Activated CD4-positive, alpha-beta T cell treated with anti-CD3 and anti-CD28 coated beads, Interleukin-2, amount 50 U/mL, for 48 hours (primary cell): ENCODE data around the gene RNF2.
"Not testable (repeated sequence)": the region's sequence is repeated elsewhere in the genome, so short reads cannot be mapped to it uniquely, and the experiment has no call there.

Source experiments
- DNase-seq, 2 experiments: peaks; one replicate each; pipeline ENCODE4 v3.0.0-alpha.2; 2020

The RNF2 gene

GRCh38 chr1:185044981-185045813 is at the start of gene RNF2:
RNF2 (plus strand) TSS chr1:185045558; CDS start chr1:185087554, 41,996 bp downstream.
- peak; percentile 73 to 78 for DNase-seq

- DNase-seq: not testable (repeated sequence)
Measured at GRCh38 chr1:184999974-185000373, 45.4 kb upstream of the RNF2 start.

GRCh38 chr1:185001312-185001880 is 44.0 kb upstream of the RNF2 start:
- not testable (repeated sequence) for DNase-seq

DNA sequence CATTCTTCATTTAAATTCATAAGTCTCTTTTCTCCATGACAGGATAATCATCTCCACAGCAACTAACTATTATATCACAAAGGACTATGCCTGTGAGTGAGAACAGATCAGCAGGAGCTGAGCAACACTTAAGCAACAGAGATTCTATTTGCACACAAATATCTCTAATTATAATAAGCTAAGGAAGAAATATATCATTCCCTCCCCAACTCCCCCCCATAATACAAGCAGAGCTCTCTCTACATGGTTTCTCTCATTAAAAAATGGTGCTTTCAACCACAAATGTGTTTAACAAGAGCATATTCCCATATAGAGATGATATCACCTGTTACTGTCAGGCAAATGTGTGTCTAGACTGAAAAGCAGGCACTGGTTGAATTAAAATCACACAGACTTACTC is 36.5 kb upstream of the RNF2 start:
- DNase-seq: no peak

GRCh38 chr1:185010361-185010760 is 35.0 kb upstream of the RNF2 start:
- no peak for DNase-seq

DNA sequence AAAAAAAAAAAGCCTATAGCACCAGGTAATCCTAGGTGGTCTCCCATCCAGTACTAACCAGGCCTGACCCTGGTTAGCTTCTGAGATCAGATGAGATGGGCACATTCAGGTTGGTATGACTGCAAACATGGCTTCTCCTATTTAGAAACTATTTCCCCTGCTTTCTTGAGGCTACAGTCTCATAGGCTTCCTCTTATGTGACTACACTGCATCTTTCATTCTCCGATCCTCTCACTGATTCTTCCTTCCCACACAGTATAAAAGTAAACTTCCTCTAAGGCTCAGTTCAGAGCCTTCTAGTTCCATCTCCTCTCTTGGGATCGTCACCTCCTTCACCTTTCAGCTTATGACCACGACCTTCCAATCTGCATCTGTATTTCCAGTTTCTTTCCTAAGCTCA is 30.4 kb upstream of the RNF2 start:
- no peak for DNase-seq

DNA sequence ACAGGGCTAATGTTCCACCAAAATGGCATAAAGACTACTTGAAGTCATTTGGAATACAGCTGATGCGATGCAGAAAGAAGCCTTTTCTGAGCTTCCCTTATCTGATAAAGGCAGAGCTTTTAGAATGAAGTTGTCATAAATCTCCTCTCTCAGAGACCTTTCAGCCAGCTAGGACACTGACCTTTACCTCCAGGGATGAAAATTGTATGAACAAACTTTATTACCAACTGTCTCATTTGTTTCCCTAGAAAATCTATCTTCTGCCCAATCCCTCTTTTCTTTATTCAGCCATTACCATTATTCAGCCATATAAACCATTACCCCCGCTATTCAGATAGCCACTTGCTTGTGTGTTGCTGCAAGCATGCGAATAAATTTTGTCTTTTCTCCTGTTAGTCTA is 29.7 kb upstream of the RNF2 start:
- no peak for DNase-seq

DNA sequence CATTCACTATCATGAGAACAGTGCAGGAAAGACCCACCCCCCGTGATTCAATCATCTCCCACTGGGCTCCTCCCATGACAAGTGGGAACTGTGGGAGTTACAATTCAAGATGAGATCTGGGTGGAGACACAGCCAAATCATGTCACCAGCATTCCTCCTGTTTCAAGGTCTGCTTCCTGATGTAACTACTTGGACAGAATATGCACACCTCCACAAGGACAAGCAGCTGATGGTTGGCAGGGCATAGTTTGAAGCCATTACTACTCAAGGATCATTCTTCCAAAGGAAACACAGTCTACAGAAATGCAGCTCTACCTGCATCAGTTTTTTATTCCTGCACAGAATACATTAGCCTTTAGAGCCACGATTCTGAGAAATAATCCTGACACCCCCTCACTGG is 28.5 kb upstream of the RNF2 start:
- DNase-seq: no peak

- no peak for DNase-seq
Measured at GRCh38 chr1:185017338-185017737, 28.0 kb upstream of the RNF2 start.

DNA sequence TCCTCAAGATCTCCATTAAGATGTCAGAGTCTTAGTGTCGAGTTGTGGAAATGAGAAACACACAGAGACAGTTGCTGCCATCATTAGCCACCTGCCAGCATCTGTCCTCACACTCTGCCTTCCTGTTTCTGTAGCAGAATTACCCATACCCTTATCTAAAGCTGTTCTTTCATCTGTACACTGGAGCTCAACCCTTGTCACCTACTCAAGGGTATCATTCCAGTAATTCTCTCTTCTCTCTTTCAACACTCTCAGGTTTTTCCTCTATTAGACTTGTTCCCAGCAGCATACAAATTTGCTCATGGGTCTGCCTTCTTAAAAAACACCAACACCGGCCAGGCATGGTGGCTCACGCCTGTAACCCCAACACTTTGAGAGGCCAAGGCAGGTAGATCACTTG is 27.4 kb upstream of the RNF2 start:
- DNase-seq: no peak

DNA sequence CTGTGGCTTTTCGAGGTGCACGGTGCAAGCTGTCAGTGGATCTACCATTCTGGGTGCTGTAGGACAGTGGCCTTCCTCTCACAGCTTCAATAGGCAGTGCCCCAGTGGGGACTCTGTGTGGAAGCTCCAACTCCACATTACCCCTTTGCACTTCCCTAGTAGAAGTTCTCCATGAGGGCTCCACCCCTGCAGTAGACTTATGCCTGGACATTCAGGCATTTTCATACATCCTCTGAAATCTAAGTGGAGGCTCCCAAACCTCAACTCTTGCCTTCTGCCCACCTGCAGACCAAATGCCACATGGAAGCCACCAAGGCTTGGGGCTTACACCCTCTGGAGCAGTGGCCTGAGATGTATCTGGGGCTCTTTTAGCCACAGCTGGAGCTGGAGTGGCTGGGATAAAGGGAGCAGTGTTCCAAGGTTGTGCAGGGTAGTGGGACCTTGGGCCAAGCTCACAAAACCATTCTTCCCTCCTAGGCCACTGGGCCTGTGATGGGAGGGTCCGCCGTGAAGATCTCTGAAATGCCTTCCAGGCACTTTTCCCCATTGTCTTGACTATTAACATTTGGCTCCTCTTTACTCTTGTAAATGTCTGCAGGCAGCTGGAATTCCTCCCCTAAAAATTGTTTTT is 18.0 kb upstream of the RNF2 start:
- DNase-seq: no peak

- no peak for DNase-seq
Measured at GRCh38 chr1:185033686-185034085, 11.7 kb upstream of the RNF2 start.

DNA sequence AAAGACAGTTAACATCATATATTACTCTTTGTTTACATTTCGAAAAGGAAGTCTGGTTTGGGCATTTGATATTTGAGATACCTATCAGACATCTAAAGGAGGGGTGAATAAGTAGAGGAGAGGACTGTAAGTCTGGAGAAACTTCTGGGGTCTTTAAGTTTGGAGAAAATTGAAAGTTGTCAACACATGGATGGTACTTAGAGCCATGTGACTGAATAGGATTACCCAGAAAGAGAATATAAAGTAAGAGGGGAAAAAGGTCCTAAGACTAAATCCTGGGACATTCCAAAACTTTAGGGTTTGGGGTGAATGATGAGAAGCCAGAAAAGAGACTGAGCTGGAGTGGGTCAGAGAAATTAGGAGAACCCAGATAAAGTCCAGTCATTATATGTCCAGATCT is 10.1 kb upstream of the RNF2 start:
- no peak for DNase-seq

DNA sequence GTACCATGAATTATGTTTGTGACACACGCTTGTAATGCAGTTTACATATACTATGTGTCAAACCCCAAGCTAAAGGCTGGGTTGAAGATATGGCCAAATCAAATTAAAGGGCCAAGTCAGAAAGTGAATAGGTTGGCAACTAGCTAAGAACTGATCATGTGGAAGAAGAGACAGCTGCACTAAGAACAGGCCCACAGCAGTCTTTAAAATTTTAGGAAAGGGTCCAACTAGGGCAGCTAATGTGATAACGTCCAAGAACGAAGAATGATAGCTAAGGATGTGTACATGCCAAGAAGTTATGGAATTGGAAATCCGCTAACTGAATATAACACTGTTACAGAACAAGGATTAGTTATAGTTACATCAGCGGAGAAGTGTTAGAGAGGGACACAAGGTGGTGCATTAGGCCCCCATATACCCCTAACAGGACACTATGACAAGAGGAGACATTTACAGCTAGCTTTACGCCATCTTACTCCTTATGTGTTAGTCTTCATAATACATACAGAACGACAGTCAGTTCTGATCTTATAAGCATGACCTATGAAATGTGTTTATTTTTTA is 6.5 kb upstream of the RNF2 start:
- DNase-seq: no peak

DNA sequence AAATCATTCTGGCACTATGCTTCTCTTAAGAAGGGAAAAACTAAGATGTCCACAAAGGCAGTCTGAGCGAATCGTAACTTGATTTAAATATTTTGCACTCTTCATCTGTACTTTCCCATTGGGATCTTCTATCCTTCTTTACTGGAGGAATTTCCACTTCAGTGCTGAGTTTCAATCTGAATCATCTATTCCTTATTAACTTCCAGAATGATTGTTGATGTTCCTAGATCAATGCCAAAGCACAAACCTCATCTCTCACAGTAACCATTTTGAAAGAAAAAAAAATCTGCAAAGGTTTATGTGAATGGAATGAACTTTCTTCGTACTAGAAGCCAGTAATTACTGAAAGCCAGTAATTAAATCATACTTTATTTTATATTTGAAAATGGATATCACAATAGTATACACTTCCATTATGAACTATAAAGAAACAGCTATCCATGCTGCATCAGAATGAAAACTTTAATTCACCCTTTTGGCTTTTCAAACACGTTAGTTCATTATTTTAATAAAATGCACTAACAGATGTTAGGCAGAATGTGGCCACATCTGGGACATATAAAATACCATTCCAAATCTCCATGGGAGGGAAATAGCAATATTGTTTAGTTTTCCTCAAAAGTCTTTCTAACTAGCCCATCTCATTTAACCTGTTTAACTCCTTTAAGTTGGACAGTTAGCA is 5.5 kb upstream of the RNF2 start:
- no peak for DNase-seq

DNA sequence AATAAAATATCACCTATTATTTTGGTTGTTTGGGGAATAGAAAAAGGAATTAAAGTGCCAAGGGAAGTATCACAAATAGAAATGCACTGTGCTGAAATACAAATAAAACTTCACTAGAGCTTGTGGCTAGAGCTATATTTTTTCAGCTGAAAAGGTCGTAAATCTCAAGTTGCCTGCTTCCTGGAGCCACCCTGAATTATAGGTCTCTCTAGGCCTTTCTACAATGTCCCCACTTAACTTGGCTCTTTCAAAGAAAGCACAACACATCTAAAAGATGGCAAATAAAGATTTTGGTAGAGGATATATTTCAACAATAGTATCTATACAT is 5.0 kb upstream of the RNF2 start:
- no peak for DNase-seq

- DNase-seq: no peak
Measured at GRCh38 chr1:185041742-185042141, 3.6 kb upstream of the RNF2 start.

DNA sequence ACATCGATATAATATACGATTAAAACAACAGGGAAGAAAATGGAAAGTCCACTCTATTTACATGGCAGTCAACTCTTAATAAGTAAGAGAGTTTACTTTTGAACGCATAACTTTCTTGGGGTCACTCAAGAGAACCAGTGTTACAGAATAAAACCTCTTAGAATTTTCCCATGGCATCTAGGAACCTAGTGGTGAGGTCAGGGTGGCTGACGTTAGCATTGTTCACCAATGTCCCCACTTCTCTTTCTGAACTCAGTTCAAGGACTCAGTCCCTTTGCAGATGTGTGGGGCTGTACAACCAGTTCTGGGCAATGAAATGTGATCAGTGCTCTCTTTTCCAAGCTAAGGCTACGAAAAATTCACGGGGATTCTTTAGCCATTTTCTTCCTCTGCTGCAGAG is 2.6 kb upstream of the RNF2 start:
- no peak for DNase-seq

DNA sequence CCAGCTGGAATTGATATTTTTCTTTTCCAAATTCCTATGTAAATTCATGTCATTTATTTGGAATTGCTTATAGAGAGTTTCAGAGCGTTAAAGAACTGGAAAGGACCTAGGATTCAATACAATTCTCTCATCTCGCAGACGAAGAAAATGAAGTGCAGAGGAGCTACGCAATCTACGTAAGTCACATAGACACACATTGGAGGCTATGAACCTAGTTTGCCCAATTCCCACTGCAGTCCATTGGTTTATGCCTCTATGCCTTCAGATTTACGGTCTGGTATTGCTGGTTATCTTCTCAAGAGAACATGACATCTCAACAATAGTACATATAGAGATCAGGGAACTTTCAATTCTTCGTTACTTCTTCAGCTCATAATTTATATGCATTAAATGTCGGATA is 971 bp upstream of the RNF2 start:
- DNase-seq: no peak

- DNase-seq: peak; percentile 33 to 50
Measured at GRCh38 chr1:185045814-185046492, 595 bp downstream of the RNF2 start.

DNA sequence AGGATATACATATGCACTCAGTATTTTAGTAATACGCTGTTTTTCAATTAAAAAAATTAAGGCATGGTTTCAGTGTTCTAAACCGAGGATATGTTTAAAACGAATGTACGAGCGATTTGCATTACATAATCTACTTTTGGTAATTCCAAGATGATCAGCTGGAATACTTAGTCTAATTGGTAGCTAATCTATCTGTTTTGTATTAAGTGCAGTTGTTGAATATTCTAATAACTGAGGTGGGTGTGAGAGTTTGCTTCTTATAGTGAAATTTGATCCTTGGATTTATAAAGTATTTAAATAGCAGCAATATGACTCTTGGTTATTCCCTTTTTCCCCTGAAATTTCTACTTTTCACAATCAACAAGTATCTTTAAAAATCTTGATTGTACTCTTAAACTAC is 1.3 kb downstream of the RNF2 start:
- DNase-seq: no peak

DNA sequence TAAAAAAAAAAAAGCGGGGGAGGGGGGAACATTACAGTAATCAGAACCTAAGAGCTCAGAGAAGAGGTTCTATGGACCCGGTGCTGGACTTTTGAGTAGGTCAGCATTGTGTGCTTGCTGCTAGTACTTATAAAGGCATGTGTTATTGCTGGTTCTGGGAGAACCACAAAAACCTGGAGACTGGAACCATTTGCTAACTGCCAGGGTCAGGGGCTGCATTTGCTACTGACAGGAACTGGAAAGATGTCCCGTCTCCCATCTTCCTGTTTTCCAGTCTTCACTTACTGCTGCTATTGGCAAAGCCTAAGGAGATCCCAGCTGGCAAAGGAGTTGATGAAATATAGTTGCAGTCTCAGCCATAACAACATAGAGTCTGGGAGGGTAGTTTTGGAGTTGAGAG is 4.3 kb downstream of the RNF2 start:
- no peak for DNase-seq
